HepG2 (cell line): Measurements from ENCODE around the gene DNAJC7. TPM values are rescaled to one million over a fixed set of nuclear protein-coding genes. Genes with fewer than 3 reads are reported as not detected.

ENCODE experiments used
- AHDC1 ChIP-seq: sonication (generic); formaldehyde crosslinking; IDR thresholded peaks from 2 replicates; pipeline ENCODE4 v1.5.1; 2020; ENCODE audit warnings: mild to moderate bottlenecking, missing genetic modification reagents, borderline replicate concordance
- FOXO4 ChIP-seq: sonication (generic); formaldehyde crosslinking; conservative IDR thresholded peaks from 2 replicates; pipeline ENCODE4 v1.8.1; 2023; ENCODE audit warnings: missing genetic modification reagents
- IKZF4 ChIP-seq: sonication (generic); formaldehyde crosslinking; IDR thresholded peaks from 2 replicates; pipeline ENCODE4 v1.5.1; 2020; ENCODE audit warnings: borderline replicate concordance, mild to moderate bottlenecking, low read depth, missing genetic modification reagents; ENCODE audit errors: not compliant biosample characterization
- NFYC ChIP-seq: IDR thresholded peaks from 2 replicates; pipeline ENCODE4 v1.6.1; 2016; ENCODE audit warnings: missing genetic modification reagents, missing compliant biosample characterization
- PRMT3 ChIP-seq: sonication (generic); formaldehyde crosslinking; IDR thresholded peaks from 2 replicates; pipeline ENCODE4 v1.8.1; 2022; ENCODE audit warnings: low read depth, mild to moderate bottlenecking, moderate library complexity, missing genetic modification reagents, borderline replicate concordance
- SKIL ChIP-seq: sonication (generic); formaldehyde crosslinking; IDR thresholded peaks from 2 replicates; pipeline ENCODE4 v1.8.0; 2022; ENCODE audit warnings: missing genetic modification reagents, mild to moderate bottlenecking, moderate library complexity, borderline replicate concordance
- SMAD3 ChIP-seq: sonication (generic); formaldehyde crosslinking; IDR thresholded peaks from 2 replicates; pipeline ENCODE4 v1.4.0; 2020; ENCODE audit warnings: missing genetic modification reagents
- TIGD3 ChIP-seq: sonication (generic); formaldehyde crosslinking; IDR thresholded peaks from 2 replicates; pipeline ENCODE4 v1.5.1; 2020; ENCODE audit warnings: mild to moderate bottlenecking, missing genetic modification reagents, borderline replicate concordance
- ZMAT5 ChIP-seq: sonication (generic); formaldehyde crosslinking; IDR thresholded peaks from 2 replicates; pipeline ENCODE4 v1.5.0; 2020; ENCODE audit warnings: mild to moderate bottlenecking, low read depth, missing genetic modification reagents, borderline replicate concordance
- ZNF225 ChIP-seq: sonication (generic); formaldehyde crosslinking; IDR thresholded peaks from 2 replicates; pipeline ENCODE4 v1.4.0; 2020; ENCODE audit warnings: mild to moderate bottlenecking, missing genetic modification reagents
- ZNF441 ChIP-seq: sonication (generic); formaldehyde crosslinking; IDR thresholded peaks from 2 replicates; pipeline ENCODE4 v1.7.0; 2021; ENCODE audit warnings: missing genetic modification reagents, borderline replicate concordance
- ZNF839 ChIP-seq: sonication (generic); formaldehyde crosslinking; IDR thresholded peaks from 2 replicates; pipeline ENCODE4 v1.4.0; 2020; ENCODE audit warnings: missing genetic modification reagents, mild to moderate bottlenecking, borderline replicate concordance
- polyA plus RNA-seq, 8 experiments: library from polyadenylated mRNA; depleted of rRNA in 3 of 8; stranded (reverse) in 7 of 8; unstranded in 1 of 8; fragments of >200 nt; fragmentation: Illumina TruSeq in 4 of 8; extraction: Trizol in 4 of 8; gene quantifications; 2 replicates each; pipeline versions ENCODE4 v1.2.1 to v1.2.3, GENCODE V29; 2011 to 2016; ENCODE audit warnings: low read depth in 4 of 8, missing spikeins in 1 of 8, mixed read lengths in 1 of 8; ENCODE audit not compliant: insufficient read depth in 1 of 8
- total RNA-seq, 5 experiments: library from RNA; depleted of rRNA; stranded (reverse); fragments of >200 nt; fragmentation: Illumina TruSeq; extraction: Trizol; gene quantifications; 2 replicates each; pipeline ENCODE4 v1.2.3, GENCODE V29; 2016; ENCODE audit warnings: low read depth in 1 of 5

Gene DNAJC7
- total and polyA plus RNA-seq, 2 of the 13 experiments (the other 11 are each of a cell fraction or from before 2014, with no cell fraction given) = 47.7 to 132 TPM

GRCh38 chr17:42019509-42020404 is 2.5 kb upstream of the DNAJC7 start, which contains the start of gene NKIRAS2 (continued):
- TF ChIP-seq AHDC1 (CRISPR knock-in tag) (no peak), ZNF839 (peak; percentile 97; the same call in 1 of the 2 replicates), IKZF4 (CRISPR knock-in tag) (peak; percentile 31), ZMAT5 (CRISPR knock-in tag) (no peak), ZNF225 (CRISPR knock-in tag) (peak; percentile 83; the same call in 1 of the 2 replicates), SMAD3 (CRISPR knock-in tag) (peak; percentile 37; the same call in 1 of the 2 replicates), PRMT3 (CRISPR knock-in tag) (no peak), FOXO4 (CRISPR knock-in tag) (no peak), ZNF441 (CRISPR knock-in tag) (no peak), NFYC (peak; percentile 46), TIGD3 (no peak; the same call in 1 of the 2 replicates), SKIL (CRISPR knock-in tag) (no peak)
